ENCODE results near the gene ATP4A. TPM values are rescaled to one million over a fixed set of nuclear protein-coding genes. Genes with fewer than 3 reads are reported as not detected.
A peak's percentile ranks its signal among the peaks of the same experiment; 100 is the strongest.

ATP4A gene
- total and polyA plus RNA-seq, 9 of the 15 experiments (the other 6 are each of a cell fraction or from before 2014, with no cell fraction given): 0.15 TPM; not detected in 8

GRCh38 chr19:35555301-35556005, 8.0 kb downstream of the ATP4A start (continued):
- 0 out of 2 replicates have a peak, but pooled peaks have one; percentile 19 for TF ChIP-seq DIDO1 (tag; IDR thresholded peaks at IDR 0.05; ENCODE audit: low read depth)
- no peak for TF ChIP-seq CLOCK (CRISPR knock-in tag; IDR thresholded peaks at IDR 0.05; ENCODE audit: borderline replicate concordance)
- TF ChIP-seq ZNF263 (CRISPR knock-in tag; IDR thresholded peaks at IDR 0.05; ENCODE audit: borderline replicate concordance): peak; percentile 83
- 0 out of 2 replicates have a peak, but pooled peaks have one; percentile 40 for TF ChIP-seq L3MBTL2 (IDR thresholded peaks at IDR 0.05)
- 0 out of 2 replicates have a peak, but pooled peaks have one; percentile 8 for TF ChIP-seq TFAP4 (CRISPR knock-in tag; IDR thresholded peaks at IDR 0.05; ENCODE audit: borderline replicate concordance)
- TF ChIP-seq ZNF830 (CRISPR knock-in tag; IDR thresholded peaks at IDR 0.05): no peak
- TF ChIP-seq RCOR1 (IDR thresholded peaks at IDR 0.05; ENCODE audit: borderline replicate concordance in 1 of 2, low read depth in 2 of 2, low read length in 2 of 2): 0 out of 4 replicates have a peak, but pooled peaks of 1 of the 2 experiments have one; percentile 32
- TF ChIP-seq SMC3 (conservative IDR thresholded peaks at IDR 0.05; ENCODE audit: insufficient read depth, low read depth, low read length): peak; percentile 37; the same call in 1 of the 2 replicates
- TF ChIP-seq CTCF (IDR thresholded peaks at IDR 0.05 in 2 of 3, conservative IDR thresholded peaks at IDR 0.05 in 1 of 3; ENCODE audit: insufficient read depth in 2 of 3, low read depth in 1 of 3, low read length in 3 of 3): peak; percentile 59 to 65 (median 61); a peak in 5 of 6 replicates
- no peak for TF ChIP-seq YY1 (IDR thresholded peaks at IDR 0.05; ENCODE audit: borderline replicate concordance in 1 of 3, control insufficient read depth in 1 of 3, extremely low read depth in 1 of 3, insufficient read depth in 3 of 3, insufficient read length in 1 of 3, insufficient replicate concordance in 2 of 3, low read depth in 1 of 3, low read length in 2 of 3)

All from K562 (cell line).